Measurements from ENCODE around the gene GPR84.
A peak's percentile ranks its signal among the peaks of the same experiment; 100 is the strongest.

Gene GPR84

GRCh38 chr12:54374562-54375258, 10.4 kb upstream of the GPR84 start:
- DNase-seq (ENCODE audit: low read depth in 2 of 2): no peak

- no peak for DNase-seq (ENCODE audit: low read depth in 2 of 2)
Measured at GRCh38 chr12:54373649-54374561, 9.6 kb upstream of the GPR84 start.

GRCh38 chr12:54372113-54372806, 8.0 kb upstream of the GPR84 start:
- DNase-seq (ENCODE audit: low read depth in 2 of 2): no peak

GRCh38 chr12:54371328-54372112, 7.2 kb upstream of the GPR84 start:
- DNase-seq (ENCODE audit: low read depth in 2 of 2): no peak

GRCh38 chr12:54370171-54370730, 6.0 kb upstream of the GPR84 start:
- peak in 1 of 2 donors; percentile 36 for DNase-seq (ENCODE audit: low read depth in 2 of 2)

GRCh38 chr12:54369597-54370131, 5.4 kb upstream of the GPR84 start:
- DNase-seq (ENCODE audit: low read depth in 2 of 2): no peak

- DNase-seq (ENCODE audit: low read depth in 2 of 2): peak; percentile 70 to 74
Measured at GRCh38 chr12:54368709-54369596, 4.7 kb upstream of the GPR84 start.

- no peak for DNase-seq (ENCODE audit: low read depth in 2 of 2)
Measured at GRCh38 chr12:54368025-54368708, 3.9 kb upstream of the GPR84 start.

- DNase-seq (ENCODE audit: low read depth in 2 of 2): no peak
Measured at GRCh38 chr12:54363618-54364017, 668 bp downstream of the GPR84 start.

GRCh38 chr12:54363047-54363446, 1.2 kb downstream of the GPR84 start:
- no peak for DNase-seq (ENCODE audit: low read depth in 2 of 2)

GRCh38 chr12:54360717-54361456, 3.4 kb downstream of the GPR84 start:
- DNase-seq (ENCODE audit: low read depth in 2 of 2): no peak

GRCh38 chr12:54359762-54360351, 4.4 kb downstream of the GPR84 start:
- no peak for DNase-seq (ENCODE audit: low read depth in 2 of 2)

GRCh38 chr12:54358945-54359761, 5.1 kb downstream of the GPR84 start:
- peak; percentile 87 to 88 for DNase-seq (ENCODE audit: low read depth in 2 of 2)

- peak in 1 of 2 donors; percentile 31 for DNase-seq (ENCODE audit: low read depth in 2 of 2)
Measured at GRCh38 chr12:54358191-54358944, 5.9 kb downstream of the GPR84 start.

GRCh38 chr12:54357506-54358190, 6.6 kb downstream of the GPR84 start:
- DNase-seq (ENCODE audit: low read depth in 2 of 2): no peak

GRCh38 chr12:54356951-54357356, 7.3 kb downstream of the GPR84 start:
- DNase-seq (ENCODE audit: low read depth in 2 of 2): no peak
